Tibial artery (tissue), 4 donors: ENCODE measurements around the gene NR2F1-AS1.

Experiments used
- DNase-seq, 2 donors: peaks; one replicate each; pipeline ENCODE4 v3.0.0-alpha.2; 2019
- H3K27ac ChIP-seq, 2 donors: fragments of 200-600 bp; sonication (generic) in 1 of 2; 1 replicate in 1 of 2; 2 replicates in 1 of 2; pipeline ENCODE4 v1.5.1; 2018 to 2019; ENCODE audit warnings: mild to moderate bottlenecking in 1 of 2
- H3K27me3 ChIP-seq, 2 donors: fragments of 200-600 bp; sonication (generic) in 1 of 2; one replicate each; pipeline versions ENCODE4 v1.5.1 to v1.6.0; 2016 to 2019
- H3K36me3 ChIP-seq, 3 donors: fragments of 200-600 bp; sonication (generic) in 2 of 3; one replicate each; pipeline ENCODE4 v1.5.1; 2016 to 2019; ENCODE audit warnings: mild to moderate bottlenecking in 2 of 3
- H3K4me1 ChIP-seq, 4 donors: fragments of 200-600 bp; sonication (generic) in 2 of 4; 1 replicate in 3 of 4; 2 replicates in 1 of 4; pipeline ENCODE4 v1.5.1; 2016 to 2019
- H3K4me3 ChIP-seq, 2 donors: fragments of 200-600 bp; sonication (generic) in 1 of 2; 1 replicate in 1 of 2; 2 replicates in 1 of 2; pipeline ENCODE4 v1.5.1; 2018 to 2019; ENCODE audit warnings: mild to moderate bottlenecking in 2 of 2
- H3K9me3 ChIP-seq, 3 donors: fragments of 200-600 bp; sonication (generic) in 1 of 3; one replicate each; pipeline ENCODE4 v1.5.1; 2016 to 2019
- intact Hi-C: fragments of 100-400 bp; cut with DNase I; formaldehyde crosslinking; loops from one replicate; pipeline ENCODE4 v1.15.0; 2023; ENCODE audit warnings: low total_unique reads
- TF ChIP-seq, protein P1 (sequence below), 2 experiments: fragments of 200-600 bp in 1 of 2; fragments of 450-650 bp in 1 of 2; IDR thresholded peaks; one replicate each; pipeline ENCODE4 v1.5.1; 2017 to 2019; ENCODE audit warnings: antibody characterized with exemption in 2 of 2, mild to moderate bottlenecking in 1 of 2, moderate library complexity in 1 of 2

NR2F1-AS1 gene

DNA sequence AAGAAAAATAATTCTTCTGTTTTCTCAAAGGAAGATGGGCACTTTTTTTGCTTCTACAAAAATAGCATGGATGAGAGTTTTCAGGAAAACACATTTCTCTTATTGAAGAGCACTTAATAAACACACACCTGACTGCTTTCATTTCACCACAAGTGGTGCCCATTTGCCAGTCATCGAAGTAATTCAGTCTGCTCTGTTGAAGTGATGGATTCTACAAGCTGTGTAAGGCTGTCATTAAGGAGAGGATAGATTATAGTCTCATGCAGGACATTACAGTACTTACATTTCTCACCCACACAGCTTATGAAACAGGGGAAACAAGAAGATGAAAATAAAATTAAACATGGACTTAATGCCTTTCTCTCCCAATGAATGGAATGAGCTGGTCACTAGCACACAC is 165.2 kb downstream of the NR2F1-AS1 start:
- no peaks in the 10 kb centered on the region for H3K27me3 ChIP-seq
- H3K36me3 ChIP-seq: no peaks in the 10 kb centered on the region
- intact Hi-C loops: no loop called here
- TF ChIP-seq, protein P1, sequence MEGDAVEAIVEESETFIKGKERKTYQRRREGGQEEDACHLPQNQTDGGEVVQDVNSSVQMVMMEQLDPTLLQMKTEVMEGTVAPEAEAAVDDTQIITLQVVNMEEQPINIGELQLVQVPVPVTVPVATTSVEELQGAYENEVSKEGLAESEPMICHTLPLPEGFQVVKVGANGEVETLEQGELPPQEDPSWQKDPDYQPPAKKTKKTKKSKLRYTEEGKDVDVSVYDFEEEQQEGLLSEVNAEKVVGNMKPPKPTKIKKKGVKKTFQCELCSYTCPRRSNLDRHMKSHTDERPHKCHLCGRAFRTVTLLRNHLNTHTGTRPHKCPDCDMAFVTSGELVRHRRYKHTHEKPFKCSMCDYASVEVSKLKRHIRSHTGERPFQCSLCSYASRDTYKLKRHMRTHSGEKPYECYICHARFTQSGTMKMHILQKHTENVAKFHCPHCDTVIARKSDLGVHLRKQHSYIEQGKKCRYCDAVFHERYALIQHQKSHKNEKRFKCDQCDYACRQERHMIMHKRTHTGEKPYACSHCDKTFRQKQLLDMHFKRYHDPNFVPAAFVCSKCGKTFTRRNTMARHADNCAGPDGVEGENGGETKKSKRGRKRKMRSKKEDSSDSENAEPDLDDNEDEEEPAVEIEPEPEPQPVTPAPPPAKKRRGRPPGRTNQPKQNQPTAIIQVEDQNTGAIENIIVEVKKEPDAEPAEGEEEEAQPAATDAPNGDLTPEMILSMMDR (IDR thresholded peaks at IDR 0.05): no peak
- no peaks in the 10 kb centered on the region for H3K9me3 ChIP-seq
- H3K27ac ChIP-seq: no peak overlapping the region
- H3K4me3 ChIP-seq: no peak overlapping the region
- no peaks in the 10 kb centered on the region for H3K4me1 ChIP-seq
- DNase-seq: no peak

DNA sequence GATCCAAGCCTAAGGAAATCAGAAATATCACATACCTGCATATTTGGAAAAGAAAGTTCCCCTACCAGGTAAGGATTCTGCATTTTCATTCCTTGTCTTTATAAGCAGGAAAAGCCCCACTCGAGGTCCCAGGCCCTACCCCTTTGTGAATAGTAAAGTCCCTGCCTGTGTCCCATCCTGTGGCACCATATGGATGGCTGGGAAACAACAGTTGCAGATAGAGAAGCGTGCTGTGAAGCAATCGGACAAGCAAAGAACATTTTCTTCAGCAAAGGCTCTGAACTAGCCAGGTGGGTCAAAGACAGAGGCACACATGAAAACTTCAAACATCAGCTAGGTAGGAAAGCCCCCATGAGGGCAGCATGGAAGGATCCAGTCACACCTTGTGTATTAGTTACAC is 169.3 kb downstream of the NR2F1-AS1 start:
- Histone ChIP-seq H3K9me3 (no peaks in the 10 kb centered on the region), H3K4me1 (no peaks in the 10 kb centered on the region), H3K4me3 (no peak overlapping the region), H3K36me3 (no peaks in the 10 kb centered on the region), H3K27me3 (no peaks in the 10 kb centered on the region), H3K27ac (no peak overlapping the region)
- DNase-seq: no peak
- TF ChIP-seq, protein P1 (IDR thresholded peaks at IDR 0.05): no peak
- intact Hi-C loops: no loop called here

DNA sequence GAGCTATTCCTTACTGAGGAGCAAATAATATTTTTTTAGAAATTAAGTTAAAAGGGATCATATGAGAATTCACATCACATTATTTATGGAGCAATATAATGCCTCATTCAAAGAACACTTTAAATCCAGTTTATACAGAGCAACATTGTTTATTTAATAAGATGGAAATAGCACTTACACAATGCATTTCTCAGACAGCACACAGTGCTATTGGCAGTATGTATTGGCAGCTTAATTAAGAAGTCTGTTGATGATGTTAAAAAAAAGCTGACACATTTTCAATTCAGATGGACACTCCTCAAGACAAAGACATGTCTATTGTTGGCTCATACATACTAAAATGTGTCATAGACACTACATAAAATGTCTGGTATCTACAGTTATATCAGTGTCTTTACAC is 171.3 kb downstream of the NR2F1-AS1 start:
- Histone ChIP-seq H3K27ac (no peak overlapping the region), H3K9me3 (no peaks in the 10 kb centered on the region), H3K4me3 (no peak overlapping the region), H3K27me3 (no peaks in the 10 kb centered on the region), H3K36me3 (no peaks in the 10 kb centered on the region), H3K4me1 (no peaks in the 10 kb centered on the region)
- TF ChIP-seq, protein P1 (IDR thresholded peaks at IDR 0.05): no peak
- DNase-seq: no peak
- intact Hi-C loops: no loop called here

DNA sequence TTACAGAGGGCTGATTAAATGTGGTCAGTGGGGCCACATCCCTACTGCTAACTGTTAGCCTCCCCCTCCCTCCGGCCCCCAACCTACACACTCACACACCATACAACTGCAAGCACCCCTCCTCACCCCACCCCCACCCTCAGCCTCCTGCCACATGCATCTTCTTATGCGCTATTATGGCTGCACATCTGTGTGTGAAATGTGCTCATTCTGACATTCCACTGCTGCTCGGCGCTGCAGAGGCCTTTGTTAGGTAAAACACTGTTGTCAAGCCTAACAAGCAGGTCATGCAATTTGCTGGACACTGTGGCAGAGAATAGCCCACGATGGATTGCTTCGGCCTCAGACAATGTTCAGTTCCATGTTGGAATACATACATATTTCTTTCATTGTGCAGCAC is 173.6 kb downstream of the NR2F1-AS1 start:
- no peaks in the 10 kb centered on the region for H3K9me3 ChIP-seq
- no peak for DNase-seq
- H3K27me3 ChIP-seq: no peaks in the 10 kb centered on the region
- TF ChIP-seq, protein P1 (IDR thresholded peaks at IDR 0.05): no peak
- intact Hi-C loops: no loop called here
- H3K27ac ChIP-seq: no peak overlapping the region
- no peaks in the 10 kb centered on the region for H3K36me3 ChIP-seq
- no peak overlapping the region for H3K4me3 ChIP-seq
- H3K4me1 ChIP-seq: no peaks in the 10 kb centered on the region

DNA sequence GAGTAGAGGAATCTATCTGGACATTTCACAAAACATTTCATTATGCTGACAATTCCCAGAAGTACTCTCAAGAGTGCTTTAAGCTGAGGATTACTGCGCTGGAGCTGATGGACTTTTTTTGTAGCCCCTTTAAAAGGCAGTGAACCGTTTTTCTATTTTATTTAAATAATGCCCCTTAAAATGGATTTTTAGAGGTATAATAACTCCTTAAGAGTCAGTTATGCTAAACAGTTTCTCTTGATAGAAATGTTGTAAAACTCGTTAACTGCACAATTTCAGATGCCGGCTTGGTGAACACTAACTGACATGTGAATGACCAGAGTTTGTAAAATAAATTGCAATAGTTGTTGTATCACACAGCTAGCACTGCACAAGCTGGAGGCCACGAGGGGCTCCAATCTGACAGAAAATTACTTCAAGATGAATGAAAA is 174.0 kb downstream of the NR2F1-AS1 start:
- TF ChIP-seq, protein P1 (IDR thresholded peaks at IDR 0.05): no peak
- Histone ChIP-seq H3K36me3 (no peaks in the 10 kb centered on the region), H3K4me3 (no peak overlapping the region), H3K27ac (no peak overlapping the region), H3K27me3 (no peaks in the 10 kb centered on the region), H3K9me3 (no peaks in the 10 kb centered on the region), H3K4me1 (no peaks in the 10 kb centered on the region)
- no peak for DNase-seq
- intact Hi-C loops: no loop called here

DNA sequence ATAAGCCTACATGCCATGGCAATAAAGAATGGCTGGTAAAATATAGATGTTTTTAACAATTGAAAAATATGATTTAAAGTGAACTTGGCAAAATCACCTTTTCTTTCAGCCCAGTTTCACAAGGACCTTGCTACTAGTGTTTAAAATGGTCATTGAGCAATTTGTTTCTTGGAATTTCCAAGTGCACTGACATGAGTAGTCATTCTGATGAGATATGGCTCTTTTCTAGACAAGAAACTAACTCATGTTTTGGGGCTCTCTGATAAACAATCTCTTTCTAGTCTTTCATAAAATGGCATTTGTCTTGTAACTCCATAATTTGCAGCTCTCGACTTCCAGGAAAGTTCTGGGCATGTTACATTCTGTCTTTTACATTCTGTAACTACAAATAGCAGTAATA is 176.8 kb downstream of the NR2F1-AS1 start:
- no peaks in the 10 kb centered on the region for H3K9me3 ChIP-seq
- TF ChIP-seq, protein P1 (IDR thresholded peaks at IDR 0.05): no peak
- no peaks in the 10 kb centered on the region for H3K4me1 ChIP-seq
- no peak overlapping the region for H3K27ac ChIP-seq
- DNase-seq: no peak
- H3K36me3 ChIP-seq: no peaks in the 10 kb centered on the region
- no peak overlapping the region for H3K4me3 ChIP-seq
- intact Hi-C loops: no loop called here
- no peaks in the 10 kb centered on the region for H3K27me3 ChIP-seq
